ENCODE data around the gene RXYLT1.
A peak's percentile ranks its signal among the peaks of the same experiment; 100 is the strongest.
"Not testable (repeated sequence)": the region's sequence is repeated elsewhere in the genome, so short reads cannot be mapped to it uniquely, and the experiment has no call there.

The RXYLT1 gene, protein sequence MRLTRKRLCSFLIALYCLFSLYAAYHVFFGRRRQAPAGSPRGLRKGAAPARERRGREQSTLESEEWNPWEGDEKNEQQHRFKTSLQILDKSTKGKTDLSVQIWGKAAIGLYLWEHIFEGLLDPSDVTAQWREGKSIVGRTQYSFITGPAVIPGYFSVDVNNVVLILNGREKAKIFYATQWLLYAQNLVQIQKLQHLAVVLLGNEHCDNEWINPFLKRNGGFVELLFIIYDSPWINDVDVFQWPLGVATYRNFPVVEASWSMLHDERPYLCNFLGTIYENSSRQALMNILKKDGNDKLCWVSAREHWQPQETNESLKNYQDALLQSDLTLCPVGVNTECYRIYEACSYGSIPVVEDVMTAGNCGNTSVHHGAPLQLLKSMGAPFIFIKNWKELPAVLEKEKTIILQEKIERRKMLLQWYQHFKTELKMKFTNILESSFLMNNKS

DNA sequence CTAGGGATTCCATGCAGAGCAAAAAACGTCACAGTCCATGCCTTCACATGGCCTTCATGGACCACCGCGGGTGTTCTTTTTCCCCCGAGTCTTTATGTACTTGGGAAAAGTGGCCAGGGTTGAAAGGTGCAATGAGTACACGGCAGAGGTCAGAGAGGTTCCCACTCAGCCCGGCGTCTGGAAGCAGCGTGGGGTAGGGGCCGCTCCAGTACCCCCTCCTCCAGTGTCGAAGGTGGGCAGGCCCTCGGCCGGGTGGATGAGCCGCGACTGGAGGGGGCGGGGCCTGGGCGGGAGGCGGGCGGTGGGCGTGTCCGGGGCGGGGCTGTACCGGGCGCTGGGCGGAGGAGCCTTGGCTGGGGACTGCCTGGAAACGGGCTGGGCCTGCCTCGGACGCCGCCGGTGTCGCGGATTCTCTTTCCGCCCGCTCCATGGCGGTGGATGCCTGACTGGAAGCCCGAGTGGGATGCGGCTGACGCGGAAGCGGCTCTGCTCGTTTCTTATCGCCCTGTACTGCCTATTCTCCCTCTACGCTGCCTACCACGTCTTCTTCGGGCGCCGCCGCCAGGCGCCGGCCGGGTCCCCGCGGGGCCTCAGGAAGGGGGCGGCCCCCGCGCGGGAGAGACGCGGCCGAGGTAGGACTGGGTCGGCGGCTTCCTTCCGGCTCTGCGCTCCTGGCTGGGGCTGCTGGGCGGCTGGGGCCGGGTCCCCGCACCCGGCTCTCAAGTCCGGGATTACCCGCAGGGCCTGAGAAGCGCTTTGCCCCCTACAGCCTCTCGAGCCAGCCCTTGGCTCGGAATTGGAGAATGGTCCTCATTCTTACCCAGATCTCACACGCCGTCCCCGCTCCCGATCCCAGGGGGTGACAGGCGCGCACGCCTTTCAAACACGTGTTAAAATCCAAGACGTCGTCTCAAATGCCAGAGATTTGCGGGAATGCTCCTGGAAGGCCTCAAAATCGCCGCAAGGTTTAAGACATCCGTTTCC, at the start of gene RXYLT1:
TSS of gene RXYLT1 (plus strand) at position 412 of the 984 bp plus-strand sequence. CDS start at position 464, 52 bp downstream.
- H3K4me3 ChIP-seq, result peak within 1 kb of the TSS; percentile 57 to 89 (median 69)

DNA sequence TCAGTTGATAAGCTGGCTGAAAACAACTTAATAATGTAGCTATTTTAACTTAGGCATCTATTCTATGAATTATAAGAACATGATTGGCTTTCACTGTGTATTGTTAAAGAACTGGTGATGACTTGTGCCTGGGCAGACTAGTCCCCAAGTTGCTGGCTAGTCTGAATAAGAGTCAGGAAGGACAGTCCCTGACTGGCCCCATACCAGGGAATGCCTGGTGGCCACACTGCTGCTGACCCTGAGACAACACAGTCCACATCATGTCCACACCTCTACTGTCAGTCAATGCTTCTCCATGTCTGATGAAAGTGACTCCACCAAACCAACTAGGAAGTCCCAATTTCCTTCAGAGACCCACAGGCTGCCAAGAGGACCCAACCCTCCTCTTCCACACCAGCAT, 46.9 kb upstream of the RXYLT1 start:
- H3K27ac ChIP-seq, result not testable (repeated sequence)

More for the DNA sequence above, at the start of gene RXYLT1:
- peak within 1 kb of the TSS; percentile 80 to 98 (median 94) for H3K27ac ChIP-seq

DNA sequence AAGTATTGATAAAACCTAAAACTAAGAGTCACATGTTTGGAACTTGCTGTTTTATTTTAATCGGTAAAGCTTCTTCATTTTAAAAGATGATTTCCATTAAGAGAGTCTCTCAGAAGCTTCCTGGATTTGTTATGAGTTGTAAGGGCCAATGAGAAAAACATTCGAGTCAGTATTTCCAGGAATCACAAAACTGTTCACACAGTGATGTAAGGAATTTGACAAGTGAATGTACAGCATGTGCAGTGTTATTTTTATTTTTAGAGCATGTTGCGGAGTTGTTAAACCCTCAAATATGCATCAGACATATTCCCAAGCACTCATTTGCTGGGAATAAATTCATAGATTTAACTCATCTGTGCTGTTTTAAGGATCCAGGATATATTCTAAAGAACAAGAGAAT, 46.1 kb upstream of the RXYLT1 start:
- H3K4me3 ChIP-seq, H3K27ac ChIP-seq: not testable (repeated sequence)

More for the DNA sequence above, 46.9 kb upstream of the RXYLT1 start:
- H3K4me3 ChIP-seq, result not testable (repeated sequence)

DNA sequence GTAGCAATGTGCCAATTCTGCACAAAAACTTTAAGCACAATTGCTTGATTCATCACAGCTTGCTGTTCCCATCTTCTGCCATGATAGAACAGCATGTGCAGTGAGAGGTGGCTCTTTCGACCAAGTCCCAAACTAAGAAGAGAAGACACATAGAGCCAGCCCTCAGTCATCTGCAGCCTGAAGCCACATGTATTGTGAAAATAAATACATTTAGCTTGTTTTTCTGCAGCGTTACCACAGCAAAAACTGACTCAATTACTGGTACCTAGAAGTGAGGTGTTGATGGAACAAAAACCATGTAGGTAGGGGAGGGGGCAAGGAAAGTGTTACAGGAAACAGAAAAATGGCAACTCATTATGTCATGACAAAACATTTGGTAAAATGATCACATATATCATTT, 39.2 kb upstream of the RXYLT1 start:
- H3K27ac ChIP-seq, H3K4me3 ChIP-seq: not testable (repeated sequence)

DNA sequence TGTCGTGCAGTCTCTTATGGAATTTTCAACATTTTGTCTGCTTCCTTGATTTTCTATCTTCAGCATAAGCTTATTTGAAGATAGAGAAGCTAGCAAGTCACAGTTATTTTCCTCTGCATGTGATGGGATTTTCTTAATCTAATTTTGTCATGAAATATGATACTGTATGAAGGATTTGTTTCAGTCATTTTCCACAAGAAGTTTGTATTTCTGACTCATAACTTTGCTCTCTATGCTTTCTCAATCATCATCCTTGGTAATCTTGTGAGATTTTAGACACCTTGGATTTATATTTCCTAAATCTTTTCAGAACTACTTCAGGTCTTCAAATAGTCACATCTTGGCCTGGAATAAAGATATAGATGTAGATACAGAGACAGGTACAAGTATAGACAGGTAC, 38.3 kb upstream of the RXYLT1 start:
- H3K4me3 ChIP-seq, H3K27ac ChIP-seq: not testable (repeated sequence)

DNA sequence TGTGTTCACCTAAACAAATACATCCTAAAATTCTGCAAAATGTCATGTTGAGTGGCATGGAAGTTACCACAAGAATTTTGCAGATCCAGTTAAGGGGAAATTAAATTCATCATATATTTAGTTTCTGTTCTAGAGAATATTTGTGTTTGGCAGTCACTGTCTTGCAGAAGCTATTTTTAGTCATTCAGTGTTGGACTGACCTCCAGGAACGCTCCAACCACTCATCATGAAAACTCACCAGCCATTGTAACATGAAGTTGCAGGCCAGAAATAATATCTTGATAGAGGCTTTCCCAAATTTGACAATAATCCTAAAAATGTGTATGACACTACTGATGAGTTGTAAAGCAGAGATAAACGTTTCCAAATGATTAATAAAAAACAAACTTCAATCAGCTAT, 35.6 kb upstream of the RXYLT1 start:
- H3K4me3 ChIP-seq, H3K27ac ChIP-seq: not testable (repeated sequence)

DNA sequence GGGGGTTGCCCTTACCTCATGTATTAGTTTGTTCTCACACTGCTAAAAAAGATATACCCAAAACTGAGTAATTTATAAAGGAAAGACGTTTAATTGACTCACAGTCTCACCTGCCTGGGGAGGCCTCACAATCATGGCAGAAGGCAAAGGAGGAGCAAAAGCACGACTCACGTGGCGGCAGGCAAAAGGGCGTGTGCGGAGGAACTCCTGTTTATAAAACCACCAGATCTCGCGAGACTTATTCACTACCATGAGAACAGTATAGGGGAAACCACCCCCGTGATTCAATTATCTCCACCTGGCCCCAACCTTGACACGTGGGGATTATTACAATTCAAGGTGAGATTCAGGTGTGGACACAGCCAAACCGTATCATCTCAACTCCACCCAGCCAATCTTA, 33.2 kb upstream of the RXYLT1 start:
- not testable (repeated sequence) for H3K27ac ChIP-seq, H3K4me3 ChIP-seq

DNA sequence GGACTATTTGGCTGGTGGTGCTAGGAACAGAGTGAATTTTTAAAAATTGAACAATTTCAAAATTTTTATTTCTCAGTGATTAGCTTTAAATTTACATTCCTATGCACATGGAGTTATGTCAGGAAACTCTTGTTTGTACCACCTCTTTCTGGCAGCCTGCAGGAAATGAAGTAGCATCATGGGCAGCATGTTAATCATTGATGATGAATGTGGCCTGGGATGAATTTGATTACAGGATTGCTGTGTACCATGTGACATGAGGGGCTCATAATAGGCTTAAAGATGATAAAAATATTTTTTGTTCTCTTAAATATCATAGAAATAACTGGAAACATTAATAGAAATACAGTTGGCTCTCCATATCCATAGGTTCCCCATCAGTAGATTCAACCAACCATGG, 32.6 kb upstream of the RXYLT1 start:
- not testable (repeated sequence) for H3K4me3 ChIP-seq, H3K27ac ChIP-seq

DNA sequence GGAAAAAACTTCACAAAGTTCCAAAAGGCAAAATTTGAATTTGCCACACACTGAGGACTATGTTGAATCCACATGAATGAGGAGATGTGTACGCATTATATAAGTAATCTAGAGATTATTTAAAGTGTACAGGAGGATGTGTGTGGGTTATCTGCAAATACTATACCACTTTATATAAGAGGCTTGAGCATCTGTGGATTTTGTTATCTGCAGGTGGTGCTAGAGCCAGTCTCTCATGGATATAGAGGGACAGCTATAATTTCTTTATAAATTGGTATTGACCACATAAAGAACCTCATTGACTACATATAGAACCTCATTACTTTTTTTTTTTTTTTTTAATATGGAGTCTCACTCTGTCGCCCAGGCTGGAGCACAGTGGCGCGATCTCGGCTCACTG, 32.2 kb upstream of the RXYLT1 start:
- Histone ChIP-seq H3K4me3 (no peak overlapping the region), H3K27ac (no peak overlapping the region)

DNA sequence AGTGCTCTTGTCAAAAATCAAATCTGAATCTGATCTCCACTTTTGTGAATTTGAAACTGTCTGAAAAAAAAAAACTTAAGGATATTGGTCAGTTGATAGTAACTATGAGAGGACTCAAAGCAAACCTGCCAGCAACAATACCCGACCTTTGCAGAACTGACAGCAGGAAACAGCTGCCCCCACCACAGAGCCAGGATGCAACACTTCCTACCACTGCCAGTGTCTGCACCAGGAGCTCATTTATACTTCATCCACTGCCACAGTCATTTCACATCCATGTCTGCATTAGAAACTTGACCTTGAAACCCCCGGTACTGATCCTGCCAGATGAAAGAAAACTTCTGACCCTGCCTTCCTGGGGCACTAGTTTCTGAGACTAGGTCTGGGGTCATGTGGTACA, 27.4 kb upstream of the RXYLT1 start:
- Histone ChIP-seq H3K27ac (no peak overlapping the region), H3K4me3 (no peak overlapping the region)

DNA sequence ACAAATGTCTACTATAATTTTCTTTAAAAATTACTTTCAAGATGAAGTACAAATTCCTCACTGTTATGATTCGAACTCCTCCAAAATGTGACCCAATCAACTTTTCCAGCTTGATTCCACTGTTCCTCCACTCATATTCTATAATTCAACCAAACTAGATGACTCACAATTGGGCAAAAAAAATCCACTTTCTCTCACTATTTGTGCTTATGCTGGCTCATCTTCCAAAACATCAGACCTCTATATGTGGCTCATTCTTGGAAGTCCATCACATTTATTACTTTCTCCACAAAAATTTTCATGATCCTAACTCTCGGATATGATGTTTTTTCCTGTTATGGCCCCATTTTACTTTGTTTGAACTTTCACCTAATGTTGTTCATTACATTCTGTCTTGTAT, 26.9 kb upstream of the RXYLT1 start:
- no peak overlapping the region for H3K27ac ChIP-seq
- no peak overlapping the region for H3K4me3 ChIP-seq

DNA sequence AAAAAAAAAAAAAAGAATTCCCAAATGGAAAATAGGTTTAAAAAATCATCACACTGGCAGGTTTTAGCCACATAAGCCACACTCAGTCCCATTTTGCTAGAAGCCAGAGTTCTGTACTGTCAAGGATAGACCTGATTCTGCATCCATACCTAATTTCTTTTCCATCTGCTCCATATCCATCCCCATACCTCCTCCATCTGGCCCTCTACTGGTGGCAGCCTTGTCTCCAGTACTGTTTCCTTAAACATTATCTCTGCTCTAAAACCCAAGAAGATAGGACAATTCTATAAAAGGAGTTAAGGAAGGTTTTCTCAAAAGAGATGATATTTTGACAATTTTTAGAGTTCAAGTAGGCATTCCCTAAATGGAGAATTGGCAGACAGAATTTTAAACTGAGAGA, 26.0 kb upstream of the RXYLT1 start:
- H3K27ac ChIP-seq, result no peak overlapping the region

DNA sequence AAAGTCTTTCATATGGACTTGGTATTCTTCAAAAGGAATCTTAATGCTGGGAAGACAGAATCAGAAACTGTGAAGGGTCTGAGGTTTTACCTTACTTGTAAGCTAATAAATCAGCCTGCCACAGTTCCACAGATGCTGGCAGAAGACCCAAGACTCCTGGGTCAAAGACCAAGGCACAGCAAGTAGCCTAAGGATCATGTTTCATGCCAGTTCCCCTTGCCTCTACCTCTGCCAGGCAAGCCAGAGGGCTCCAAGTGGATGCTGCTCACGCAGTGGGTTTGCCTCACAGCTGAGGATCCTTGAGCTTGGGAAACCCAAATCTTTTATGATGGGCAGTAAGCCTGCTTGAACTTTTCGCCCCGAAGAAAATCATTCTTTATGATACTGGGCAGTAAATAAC, 15.2 kb upstream of the RXYLT1 start:
- H3K27ac ChIP-seq, result no peak overlapping the region
- H3K4me3 ChIP-seq, result no peak overlapping the region

More for the DNA sequence above, 26.0 kb upstream of the RXYLT1 start:
- H3K4me3 ChIP-seq, result no peak overlapping the region

DNA sequence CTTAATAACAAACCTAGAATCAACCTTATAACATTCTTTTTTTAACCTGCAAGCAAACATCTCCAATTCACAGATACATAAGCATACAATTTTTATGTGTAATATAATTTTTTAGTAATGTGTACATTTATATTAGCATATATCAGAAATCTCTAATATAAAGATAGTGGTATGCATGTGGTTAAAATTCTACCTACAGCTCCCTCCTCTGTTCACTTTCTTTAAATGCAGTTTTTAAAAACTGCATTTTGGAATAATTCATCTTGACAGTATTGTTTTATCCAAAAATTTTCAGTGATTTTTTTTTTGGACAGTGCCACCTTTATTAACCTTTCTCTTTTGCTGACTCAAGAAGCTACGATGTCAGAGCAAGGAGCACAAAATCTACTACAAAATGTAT, 13.2 kb upstream of the RXYLT1 start:
- Histone ChIP-seq H3K4me3 (no peak overlapping the region), H3K27ac (no peak overlapping the region)

DNA sequence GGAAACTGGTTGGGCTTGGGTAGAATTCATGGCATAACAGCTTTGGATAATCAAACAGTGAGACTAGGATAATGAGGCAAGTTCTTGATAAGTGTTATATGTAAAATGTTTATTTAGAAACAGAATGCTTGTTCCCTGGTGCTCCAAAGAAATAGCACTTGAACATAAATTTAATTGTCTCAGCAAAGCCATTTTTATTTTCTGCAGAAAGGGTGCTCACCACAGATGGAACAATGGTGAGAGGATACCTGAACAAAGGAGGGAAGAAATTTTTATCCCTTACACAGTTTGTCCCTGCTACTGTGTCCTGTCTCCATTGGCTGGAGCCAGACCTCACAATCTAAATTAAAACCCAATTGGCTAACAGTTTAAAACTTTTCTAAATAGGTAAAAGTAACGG, 9.3 kb upstream of the RXYLT1 start:
- no peak overlapping the region for H3K4me3 ChIP-seq
- no peak overlapping the region for H3K27ac ChIP-seq

DNA sequence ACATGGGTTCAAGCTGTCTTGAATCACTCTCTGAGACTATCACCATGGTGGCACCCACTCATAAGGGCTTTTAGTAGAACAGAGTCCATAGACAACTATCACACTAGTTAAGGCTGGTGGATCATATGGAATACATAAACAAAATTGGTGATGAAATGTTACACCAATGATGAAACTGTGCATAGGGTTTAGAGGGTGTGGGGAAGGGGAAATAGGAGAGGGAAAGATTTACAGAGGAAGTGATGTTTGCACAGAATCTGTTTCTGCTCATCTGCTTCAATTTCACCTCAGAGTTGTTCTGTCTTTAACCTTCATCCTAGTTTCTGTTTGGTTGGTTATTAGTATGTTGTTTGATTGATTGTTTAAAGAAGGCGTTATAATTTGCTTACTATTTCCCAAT, 2.4 kb upstream of the RXYLT1 start:
- H3K4me3 ChIP-seq, result no peak overlapping the region
- H3K27ac ChIP-seq, result no peak overlapping the region

DNA sequence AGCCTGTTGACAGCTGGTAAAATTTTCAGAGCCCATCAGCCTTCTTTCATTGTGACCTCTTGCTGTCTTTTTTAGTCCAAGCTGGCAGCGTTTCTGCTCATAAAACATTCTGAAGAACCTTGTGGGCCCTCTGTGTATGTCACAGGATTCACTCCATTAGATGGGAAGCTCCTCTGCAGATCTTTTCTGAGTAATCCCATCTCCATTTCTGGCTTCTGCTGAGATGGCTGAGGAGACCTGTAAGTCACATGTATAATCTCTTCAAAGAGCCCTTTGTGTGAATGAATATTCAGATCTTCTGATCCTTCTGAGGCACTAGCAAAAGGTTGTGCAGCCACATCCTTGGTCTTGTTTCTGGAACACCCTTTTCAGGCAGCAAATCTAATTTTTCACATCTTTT, 2.8 kb downstream of the RXYLT1 start:
- Histone ChIP-seq H3K27ac (no peak overlapping the region), H3K4me3 (no peak overlapping the region)

DNA sequence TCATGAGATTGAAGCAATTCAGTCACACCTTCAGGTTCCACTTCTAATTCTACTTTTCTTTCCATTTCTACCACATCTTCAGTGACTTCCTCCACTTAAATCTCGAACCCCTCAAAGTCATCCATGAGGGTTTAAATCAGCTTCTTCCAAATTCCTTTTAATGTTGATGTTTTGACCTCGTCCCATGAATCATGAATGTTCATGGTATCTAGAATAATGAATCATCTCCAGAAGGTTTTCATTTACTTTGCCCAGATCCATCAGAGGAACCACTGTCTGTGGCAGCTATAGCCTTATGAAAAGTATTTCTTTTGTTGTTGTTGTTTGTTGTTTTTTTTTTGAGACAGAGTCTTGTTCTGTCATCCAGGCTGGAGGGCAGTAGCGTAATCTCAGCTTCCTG, 7.6 kb downstream of the RXYLT1 start:
- Histone ChIP-seq H3K4me3 (no peak overlapping the region), H3K27ac (no peak overlapping the region)

DNA sequence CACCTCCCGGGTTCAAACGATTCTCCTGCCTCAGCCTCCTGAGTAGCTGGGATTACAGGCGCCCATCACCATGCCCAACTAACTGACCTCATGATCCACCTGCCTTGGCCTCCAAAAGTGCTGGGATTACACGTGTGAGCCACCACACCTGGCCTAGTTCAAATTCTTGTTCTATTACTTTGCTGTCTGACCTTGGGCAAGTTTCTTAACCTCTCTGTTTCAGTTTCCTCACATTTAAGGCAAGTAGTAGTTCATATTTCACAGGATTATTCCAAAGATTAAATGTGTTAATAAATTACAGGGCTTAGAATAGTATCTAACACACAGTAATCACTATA, 10.9 kb downstream of the RXYLT1 start:
- Histone ChIP-seq H3K27ac (no peak overlapping the region), H3K4me3 (no peak overlapping the region)

DNA sequence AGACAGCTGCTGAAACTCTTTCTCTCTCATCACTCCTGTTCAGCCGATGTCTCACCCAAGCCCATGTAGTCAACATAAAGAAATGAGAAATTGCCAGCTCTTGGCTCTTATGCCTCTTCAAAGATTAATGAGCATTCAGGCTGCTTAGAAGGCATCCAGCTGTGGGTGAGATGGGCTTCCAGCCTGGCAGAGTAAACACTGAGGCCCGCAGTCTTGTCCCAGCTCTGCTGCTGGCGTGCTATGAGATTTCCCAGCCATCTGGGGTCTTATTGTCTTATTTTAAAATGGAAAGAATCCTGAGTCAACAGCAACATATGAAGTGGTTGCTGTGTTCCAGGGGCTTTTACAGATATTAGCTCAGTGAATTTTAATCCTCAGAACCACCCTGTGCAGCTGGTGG, 12.6 kb downstream of the RXYLT1 start:
- Histone ChIP-seq H3K4me3 (no peak overlapping the region), H3K27ac (no peak overlapping the region)

All from skin epidermis (tissue), 12 donors.